K562 (cell line): ENCODE data around the gene EGFL6. TPM values are rescaled to one million over a fixed set of nuclear protein-coding genes. Genes with fewer than 3 reads are reported as not detected.

Experiments
- ATAC-seq: fragments of 200-7000 bp; cut with Tn5 transposase; 3 replicates; pipeline ENCODE4 v1.9.1; 2020; ENCODE audit warnings: moderate library complexity
- BruUV-seq: library from RNA; stranded (reverse); fragments of 400-500 nt; replicated peaks from 2 replicates; lab custom pipeline; 2021; lab: Mats Ljungman, UMichigan
- CTCF ChIA-PET: fragments of 300-600 bp; formaldehyde crosslinking; extraction: SDS; loops from one replicate; lab custom pipeline; 2021; ENCODE audit warnings: low intra/inter-chr PET ratio; lab: Yijun Ruan, JAX
- POLR2A ChIA-PET: fragments of 300-600, 350-650 bp; sonication (Branson Sonifier 250); formaldehyde crosslinking; extraction: SDS; loops from one replicate; lab custom pipeline; 2021; ENCODE audit warnings: antibody characterized with exemption, inconsistent platforms; lab: Yijun Ruan, JAX
- DNase-seq, 4 experiments: peaks; one replicate each; pipeline versions ENCODE4 v3.0.0 to v3.0.0-alpha.2; 2011 to 2018; ENCODE audit warnings: low spot score in 3 of 4, mixed read lengths in 3 of 4; ENCODE audit errors: extremely low read depth in 1 of 4
- FAIRE-seq: peaks from 2 replicates; lab custom pipeline; 2011; peaks lifted over from hg19 to GRCh38; lab: Jason Lieb, UNC
- H2AFZ ChIP-seq: 2 replicates; pipeline ENCODE4 v1.6.0; 2011; ENCODE audit warnings: low read depth, low read length, control low read depth, inconsistent platforms
- H3K27ac ChIP-seq: fragments of 200-600 bp; 3 replicates; pipeline ENCODE4 v1.8.0; 2011; ENCODE audit warnings: low read depth, mild to moderate bottlenecking, control low read depth, inconsistent platforms, low read length, moderate library complexity, mixed read lengths; ENCODE audit errors: extremely low read depth
- H3K27me3 ChIP-seq, 2 experiments: fragments of 300-600 bp in 1 of 2; 2 replicates in 1 of 2; 3 replicates in 1 of 2; pipeline versions ENCODE4 v1.6.0 to v1.8.0; 2011; ENCODE audit warnings: inconsistent platforms in 2 of 2, low read length in 2 of 2, mild to moderate bottlenecking in 1 of 2, mixed read lengths in 1 of 2, moderate library complexity in 1 of 2; ENCODE audit not compliant: control insufficient read depth in 2 of 2, insufficient read depth in 2 of 2
- H3K36me3 ChIP-seq: fragments of 300-600 bp; 3 replicates; pipeline ENCODE4 v1.8.0; 2011; ENCODE audit warnings: mild to moderate bottlenecking, low read length, inconsistent platforms; ENCODE audit not compliant: control insufficient read depth, insufficient read depth
- H3K4me1 ChIP-seq, 2 experiments: fragments of 200-600 bp in 1 of 2; replicated peaks in 1 of 2; 2 replicates in 1 of 2; 3 replicates in 1 of 2; pipeline versions ENCODE4 v1.5.1 to v1.8.0; 2011; ENCODE audit warnings: inconsistent platforms in 2 of 2, low read length in 2 of 2, mild to moderate bottlenecking in 1 of 2, mixed read lengths in 1 of 2, moderate library complexity in 1 of 2; ENCODE audit not compliant: control insufficient read depth in 2 of 2, insufficient read depth in 2 of 2
- H3K4me2 ChIP-seq: 2 replicates; pipeline ENCODE4 v1.6.1; 2011; ENCODE audit warnings: low read length, control low read depth, inconsistent platforms, mixed read lengths; ENCODE audit not compliant: insufficient read depth
- H3K4me3 ChIP-seq: fragments of 200-600 bp; sonication (generic), shearing (Covaris generic); 2 replicates; pipeline ENCODE4 v1.5.1; 2016; ENCODE audit warnings: control low read depth, inconsistent platforms
- H3K79me2 ChIP-seq: fragments of 200-600 bp; 3 replicates; pipeline ENCODE4 v1.8.0; 2011; ENCODE audit warnings: low read length, inconsistent platforms; ENCODE audit not compliant: control insufficient read depth, insufficient read depth
- H3K9ac ChIP-seq, 2 experiments: 2 replicates each; pipeline versions ENCODE4 v1.6.0 to v1.6.1; 2011; ENCODE audit warnings: low read depth in 2 of 2, low read length in 2 of 2, control low read depth in 1 of 2, inconsistent platforms in 1 of 2, mild to moderate bottlenecking in 1 of 2, mixed read lengths in 1 of 2; ENCODE audit not compliant: insufficient read depth in 1 of 2
- H3K9me1 ChIP-seq: one replicate; pipeline ENCODE4 v1.6.0; 2011; ENCODE audit warnings: inconsistent platforms, mild to moderate bottlenecking, low read length, moderate library complexity; ENCODE audit not compliant: control insufficient read depth, insufficient read depth
- H3K9me3 ChIP-seq: replicated peaks from 2 replicates; pipeline ENCODE4 v1.5.1; 2011; ENCODE audit warnings: low read depth, low read length, inconsistent platforms; ENCODE audit not compliant: control insufficient read depth, insufficient read depth
- H4K20me1 ChIP-seq: replicated peaks from 2 replicates; pipeline ENCODE4 v1.6.1; 2011; ENCODE audit warnings: low read length, inconsistent platforms, mixed read lengths; ENCODE audit not compliant: control insufficient read depth, insufficient read depth
- ARID1B ChIP-seq: fragments of 450-650 bp; IDR thresholded peaks from 2 replicates; pipeline ENCODE4 v1.6.1; 2016; ENCODE audit warnings: antibody characterized with exemption, mild to moderate bottlenecking, inconsistent platforms
- DPF2 ChIP-seq: fragments of 450-650 bp; IDR thresholded peaks from 2 replicates; pipeline ENCODE4 v1.6.1; 2016
- EP400 ChIP-seq: fragments of 450-650 bp; IDR thresholded peaks from 2 replicates; pipeline ENCODE4 v1.6.1; 2017; ENCODE audit warnings: antibody characterized with exemption, mild to moderate bottlenecking, moderate library complexity
- JUND ChIP-seq, 2 experiments: IDR thresholded peaks; 2 replicates in 1 of 2; 3 replicates in 1 of 2; pipeline ENCODE4 v1.6.1; 2011; ENCODE audit warnings: borderline replicate concordance in 2 of 2, low read depth in 2 of 2, low read length in 2 of 2, improper control_type of control experiment in 1 of 2, missing biosample characterization in 1 of 2, missing genetic modification characterization in 1 of 2, missing genetic modification reagents in 1 of 2
- MEIS2 ChIP-seq: fragments of 450-650 bp; IDR thresholded peaks from 2 replicates; pipeline ENCODE4 v1.6.1; 2014; ENCODE audit warnings: mild to moderate bottlenecking; ENCODE audit not compliant: partially characterized antibody
- POLR2B ChIP-seq: fragments of 450-650 bp; IDR thresholded peaks from 2 replicates; pipeline ENCODE4 v1.6.1; 2018; ENCODE audit warnings: low read depth; ENCODE audit not compliant: partially characterized antibody
- RBBP5 ChIP-seq: fragments of 200-600 bp; sonication (generic); IDR thresholded peaks from 2 replicates; pipeline ENCODE4 v1.6.1; 2012; ENCODE audit warnings: borderline replicate concordance, mild to moderate bottlenecking, low read length, control low read depth, inconsistent platforms; ENCODE audit not compliant: insufficient read depth, poor library complexity, severe bottlenecking
- REST ChIP-seq, 2 experiments: fragments of 450-650 bp; formaldehyde crosslinking in 1 of 2; IDR thresholded peaks; 2 replicates each; pipeline versions ENCODE4 v1.4.0 to v1.6.1; 2014 to 2020; ENCODE audit warnings: mild to moderate bottlenecking in 2 of 2, borderline replicate concordance in 1 of 2, low read depth in 1 of 2
- SOX6 ChIP-seq: fragments of 450-650 bp; IDR thresholded peaks from 2 replicates; pipeline ENCODE4 v1.6.1; 2014; ENCODE audit warnings: mild to moderate bottlenecking
- TAF9B ChIP-seq: fragments of 450-650 bp; IDR thresholded peaks from 2 replicates; pipeline ENCODE4 v1.6.1; 2018; ENCODE audit warnings: mild to moderate bottlenecking; ENCODE audit not compliant: partially characterized antibody
- TCF3 ChIP-seq: sonication (generic); formaldehyde crosslinking; IDR thresholded peaks from 2 replicates; pipeline ENCODE4 v1.4.0; 2020; ENCODE audit warnings: mild to moderate bottlenecking, missing genetic modification reagents
- ZNF3 ChIP-seq: fragments of 250-450 bp; sonication (Bioruptor Pico); IDR thresholded peaks from 2 replicates; pipeline ENCODE4 v1.5.0; 2021; ENCODE audit warnings: mild to moderate bottlenecking, moderate library complexity
- ZNF384 ChIP-seq: IDR thresholded peaks from 2 replicates; pipeline ENCODE4 v1.6.1; 2012; ENCODE audit warnings: low read depth, low read length, improper control_type of control experiment
- WGBS: fragments of 100-300 bp; shearing (Covaris generic); methylation state at CpG from one replicate; pipeline ENCODE4 v1.1.6; 2016; ENCODE audit warnings: low coverage, mixed read lengths; ENCODE audit not compliant: insufficient coverage; ENCODE audit errors: missing lambda C conversion rate; 5-methylcytosine and 5-hydroxymethylcytosine counted together
- in situ Hi-C: fragments of 300-500 bp; cut with MboI; formaldehyde crosslinking; loops from 4 replicates; pipeline ENCODE4 v1.15.0; 2018; ENCODE audit warnings: inconsistent platforms, mixed read lengths
- intact Hi-C: fragments of 100-400 bp; cut with micrococcal nuclease; formaldehyde crosslinking; loops from 2 replicates; pipeline ENCODE4 v1.14.2; 2022
- polyA plus RNA-seq, 8 experiments: library from polyadenylated mRNA; depleted of rRNA in 4 of 8; stranded (reverse) in 5 of 8; unstranded in 3 of 8; fragments of >200 nt; fragmentation: Nextera tagmentation in 2 of 8; fragmentation: Illumina TruSeq in 1 of 8; extraction: Ambion mirVana in 2 of 8; extraction: Trizol in 1 of 8; gene quantifications; 2 replicates each; pipeline versions ENCODE4 v1.2.1 to v1.2.3, GENCODE V29; 2011 to 2014; ENCODE audit warnings: inconsistent platforms in 1 of 8, missing spikeins in 1 of 8
- total RNA-seq, 7 experiments: library from RNA; depleted of rRNA in 6 of 7; stranded (reverse); fragments of >200 nt in 6 of 7; fragmentation: Illumina TruSeq in 2 of 7; extraction: Trizol in 2 of 7; gene quantifications; 2 replicates each; pipeline versions ENCODE4 v1.2.1 to v1.2.3, GENCODE V29; 2011 to 2021; ENCODE audit warnings: low replicate concordance in 1 of 7

The EGFL6 gene
- total and polyA plus RNA-seq, 9 of the 15 experiments (the other 6 are each of a cell fraction or from before 2014, with no cell fraction given): 0.01 TPM; not detected in 8

- intact Hi-C loops (loop anchor here (2.0 kb wide), 2 partner anchors 82 to 378 kb away; partner anchors contain the start of genes OFD1 and TRAPPC2), in situ Hi-C loops (loop anchor here (5.0 to 25.0 kb wide), 3 partner anchors 95 to 690 kb away; partner anchors contain the start of gene GEMIN8)
- Histone ChIP-seq H2AFZ (peak overlapping the region; percentile 80), H4K20me1 (no peaks in the 10 kb centered on the region), H3K9ac (peak overlapping the region; percentile 65 to 66; a peak in 3 of 4 replicates), H3K27me3 (no peaks in the 10 kb centered on the region), H3K36me3 (no peaks in the 10 kb centered on the region), H3K9me3 (peaks cover 9% of the 10 kb centered on the region), H3K4me2 (peak overlapping the region; percentile 83), H3K4me3 (peak overlapping the region; percentile 67), H3K27ac (peak overlapping the region; percentile 82), H3K79me2 (peaks cover 16% of the 10 kb centered on the region), H3K9me1 (no peaks in the 10 kb centered on the region), H3K4me1 (peaks cover 11 to 41% of the 10 kb centered on the region in 2 experiments)
- TSS peak; percentile 81 for BruUV-seq
- FAIRE-seq (peak; percentile 44), ATAC-seq (peak; percentile 1; the same call in 2 of the 3 replicates), DNase-seq (peak; percentile 15 to 62 (median 32))
- ChIA-PET CTCF (no interaction called here), POLR2A (interaction anchor here (0.7 kb wide), 1 partner anchor 17 kb away, joined by 3 read pairs; no protein-coding TSS in a partner anchor)
- WGBS: 0% methylated on average over 6 of the region's 7 CpGs
- TF ChIP-seq DPF2 (peak; percentile 42; the same call in 1 of the 2 replicates), TCF3 (CRISPR knock-in tag) (peak; percentile 8; the same call in 1 of the 2 replicates), ZNF3 (0 out of 2 replicates have a peak, but pooled peaks have one; percentile 52), POLR2B (peak; percentile 17), MEIS2 (peak; percentile 97), ZNF384 (0 out of 2 replicates have a peak, but pooled peaks have one; percentile 23), ARID1B (peak; percentile 58), REST (IDR thresholded peaks at IDR 0.05; ENCODE audit: borderline replicate concordance) (0 out of 2 replicates have a peak, but pooled peaks have one; percentile 6), REST (CRISPR knock-in tag; IDR thresholded peaks at IDR 0.05; ENCODE audit: low read depth) (no peak), RBBP5 (no peak), EP400 (no peak), JUND (IDR thresholded peaks at IDR 0.05; ENCODE audit: borderline replicate concordance, low read depth, low read length) (peak; percentile 85), JUND (tag; IDR thresholded peaks at IDR 0.05; ENCODE audit: borderline replicate concordance, low read depth, low read length) (peak; percentile 83; the same call in 2 of the 3 replicates), SOX6 (peak; percentile 56), TAF9B (peak; percentile 50)
These were observed 82.9 kb downstream of the EGFL6 start for GRCh38 chrX:13652287-13652793.
